NCI-H524 treated with DMSO at 0.1 percent for 48 hours (cell line): ENCODE data around the gene HMGCS2.
"Not testable (repeated sequence)": the region's sequence is repeated elsewhere in the genome, so short reads cannot be mapped to it uniquely, and the experiment has no call there.

ENCODE experiments used
- DNase-seq: peaks from one replicate; lab custom pipeline; 2025; lab: John Stamatoyannopoulos, UW

The HMGCS2 gene

GRCh38 chr1:119790451-119791198 is 21.9 kb upstream of the HMGCS2 start:
- DNase-seq, result no peak

GRCh38 chr1:119787776-119788175 is 19.1 kb upstream of the HMGCS2 start:
- DNase-seq, result no peak

- DNase-seq, result not testable (repeated sequence)
These were observed 17.9 kb upstream of the HMGCS2 start for GRCh38 chr1:119786473-119787050.

- DNase-seq, result not testable (repeated sequence)
These were observed 17.3 kb upstream of the HMGCS2 start for GRCh38 chr1:119786046-119786445.

- no peak for DNase-seq
These were observed 15.6 kb upstream of the HMGCS2 start for GRCh38 chr1:119784191-119784781.

GRCh38 chr1:119783354-119784185 is 14.9 kb upstream of the HMGCS2 start:
- no peak for DNase-seq

GRCh38 chr1:119782631-119783325 is 14.1 kb upstream of the HMGCS2 start:
- no peak for DNase-seq

- DNase-seq, result no peak
These were observed 12.9 kb upstream of the HMGCS2 start for GRCh38 chr1:119781434-119782210.

- DNase-seq, result no peak
These were observed 11.2 kb upstream of the HMGCS2 start for GRCh38 chr1:119779869-119780356.

- DNase-seq, result no peak
These were observed 10.3 kb upstream of the HMGCS2 start for GRCh38 chr1:119778886-119779560.

GRCh38 chr1:119778359-119778758 is 9.7 kb upstream of the HMGCS2 start:
- DNase-seq, result no peak

GRCh38 chr1:119774746-119775490 is 6.2 kb upstream of the HMGCS2 start:
- DNase-seq, result no peak

- peak; percentile 65 for DNase-seq
These were observed 5.1 kb upstream of the HMGCS2 start for GRCh38 chr1:119773711-119774241.

- no peak for DNase-seq
These were observed 3.6 kb upstream of the HMGCS2 start for GRCh38 chr1:119772298-119772697.

- no peak for DNase-seq
These were observed 3.1 kb upstream of the HMGCS2 start for GRCh38 chr1:119771770-119772169.

GRCh38 chr1:119771016-119771415 is 2.3 kb upstream of the HMGCS2 start:
- no peak for DNase-seq

GRCh38 chr1:119767486-119767885 is 1.2 kb downstream of the HMGCS2 start:
- DNase-seq, result no peak

- DNase-seq, result no peak
These were observed 2.3 kb downstream of the HMGCS2 start for GRCh38 chr1:119766374-119766794.

- no peak for DNase-seq
These were observed 4.5 kb downstream of the HMGCS2 start for GRCh38 chr1:119764220-119764619.
